Astrocyte (in vitro differentiated cells and primary cell): ENCODE data around the gene EXOSC7. TPM values are rescaled to one million over a fixed set of nuclear protein-coding genes. Genes with fewer than 3 reads are reported as not detected.
A peak's percentile ranks its signal among the peaks of the same experiment; 100 is the strongest.

Experiments
- DNase-seq: peaks from one replicate; pipeline ENCODE4 v3.0.0-alpha.2; 2010; ENCODE audit warnings: low read depth
- FAIRE-seq: peaks from 2 replicates; lab custom pipeline; 2011; peaks lifted over from hg19 to GRCh38; lab: Jason Lieb, UNC
- H2AFZ ChIP-seq: 2 replicates; pipeline ENCODE4 v1.6.0; 2012; ENCODE audit warnings: low read depth, low read length, inconsistent platforms
- H3K27ac ChIP-seq: 2 replicates; pipeline ENCODE4 v1.5.1; 2011; ENCODE audit warnings: low read depth, low read length, inconsistent platforms
- H3K27me3 ChIP-seq: 2 replicates; pipeline ENCODE4 v1.6.0; 2011; ENCODE audit warnings: low read length, inconsistent platforms; ENCODE audit not compliant: insufficient read depth
- H3K36me3 ChIP-seq: 2 replicates; pipeline ENCODE4 v1.5.1; 2011; ENCODE audit warnings: low read length, inconsistent platforms; ENCODE audit not compliant: insufficient read depth
- H3K4me1 ChIP-seq: 2 replicates; pipeline ENCODE4 v1.5.1; 2011; ENCODE audit warnings: low read length, inconsistent platforms; ENCODE audit not compliant: insufficient read depth
- H3K4me2 ChIP-seq: 2 replicates; pipeline ENCODE4 v1.6.0; 2012; ENCODE audit warnings: low read length, inconsistent platforms
- H3K4me3 ChIP-seq: 2 replicates; pipeline ENCODE4 v1.5.1; 2011; ENCODE audit warnings: low read depth, mild to moderate bottlenecking, low read length, inconsistent platforms; ENCODE audit not compliant: insufficient read depth
- H3K79me2 ChIP-seq: 2 replicates; pipeline ENCODE4 v1.6.0; 2012; ENCODE audit warnings: mild to moderate bottlenecking, low read length, inconsistent platforms; ENCODE audit not compliant: insufficient read depth
- H3K9ac ChIP-seq: 2 replicates; pipeline ENCODE4 v1.6.0; 2012; ENCODE audit warnings: mild to moderate bottlenecking, low read length, inconsistent platforms
- H3K9me3 ChIP-seq: 2 replicates; pipeline ENCODE4 v1.5.1; 2012; ENCODE audit warnings: low read depth, mild to moderate bottlenecking, low read length, inconsistent platforms; ENCODE audit not compliant: insufficient read depth
- H4K20me1 ChIP-seq: 2 replicates; pipeline ENCODE4 v1.6.0; 2012; ENCODE audit warnings: low read length, inconsistent platforms; ENCODE audit not compliant: insufficient read depth
- H3K27ac Mint-ChIP-seq: one replicate; pipeline ENCODE4 v1.8.0; 2021; ENCODE audit warnings: mild to moderate bottlenecking, mixed read lengths; ENCODE audit not compliant: unreplicated experiment
- H3K27me3 Mint-ChIP-seq: one replicate; pipeline ENCODE4 v1.8.0; 2021; ENCODE audit warnings: low read depth, mixed read lengths; ENCODE audit not compliant: unreplicated experiment
- H3K36me3 Mint-ChIP-seq: one replicate; pipeline ENCODE4 v1.8.0; 2021; ENCODE audit warnings: low read depth, mixed read lengths; ENCODE audit not compliant: unreplicated experiment
- H3K4me1 Mint-ChIP-seq: one replicate; pipeline ENCODE4 v1.8.0; 2021; ENCODE audit warnings: low read depth, mixed read lengths; ENCODE audit not compliant: unreplicated experiment
- H3K4me3 Mint-ChIP-seq: one replicate; pipeline ENCODE4 v1.8.0; 2021; ENCODE audit warnings: mild to moderate bottlenecking, moderate library complexity, mixed read lengths; ENCODE audit not compliant: unreplicated experiment
- H3K9me3 Mint-ChIP-seq: one replicate; pipeline ENCODE4 v1.8.0; 2021; ENCODE audit warnings: mild to moderate bottlenecking, mixed read lengths; ENCODE audit not compliant: unreplicated experiment
- EZH2 ChIP-seq: IDR thresholded peaks from 2 replicates; pipeline ENCODE4 v1.6.1; 2012; ENCODE audit warnings: mild to moderate bottlenecking, low read length, inconsistent platforms; ENCODE audit not compliant: insufficient read depth
- total RNA-seq: library from RNA; stranded (reverse); gene quantifications from 2 replicates; pipeline ENCODE4 v1.2.1, GENCODE V29; 2021
- TF ChIP-seq, protein P1 (sequence below): IDR thresholded peaks from 2 replicates; pipeline ENCODE4 v1.5.1; 2011; ENCODE audit warnings: low read depth, mild to moderate bottlenecking, inconsistent platforms, low read length, moderate library complexity; ENCODE audit not compliant: insufficient read depth

The EXOSC7 gene
- total RNA-seq, 1 donor from 2014 or later, result 38.6 TPM

DNA sequence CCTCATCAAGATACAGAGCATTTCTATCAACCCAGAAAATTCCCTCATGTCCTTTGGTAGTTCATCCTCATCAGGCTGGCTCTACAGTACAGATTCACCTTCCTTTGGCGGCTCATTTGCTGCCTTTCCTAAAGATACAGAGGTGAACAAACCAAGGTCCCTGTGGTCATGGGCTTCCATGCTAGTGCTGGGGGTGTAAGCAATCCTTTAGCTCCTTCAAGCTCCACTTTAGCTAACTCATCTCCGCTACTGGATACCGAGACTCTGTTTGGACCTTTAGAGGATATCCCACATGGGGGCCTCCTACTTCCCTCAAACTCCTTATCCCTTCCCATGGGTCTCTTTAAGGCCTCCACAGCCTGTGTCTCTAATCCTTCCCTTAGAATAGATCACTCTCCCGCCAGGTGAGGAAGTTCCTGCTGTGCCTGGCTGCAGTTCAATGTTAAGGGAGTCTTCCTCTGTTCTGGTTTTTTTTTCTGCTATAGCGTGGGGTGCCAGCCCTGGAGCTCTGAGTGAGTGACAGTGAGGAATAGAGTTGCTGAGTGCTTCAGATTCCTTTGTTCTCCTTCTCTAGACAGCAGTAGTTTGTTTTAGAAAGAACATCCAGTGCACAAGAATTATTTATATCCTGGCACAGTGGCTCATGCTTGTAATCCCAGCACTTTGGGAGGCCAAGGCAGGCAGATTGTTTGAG is 80.7 kb downstream of the EXOSC7 start:
- H3K27me3 Mint-ChIP-seq, result no peaks in the 10 kb centered on the region

GRCh38 chr3:45057557-45057956 is 81.5 kb downstream of the EXOSC7 start:
- no peaks in the 10 kb centered on the region for H3K79me2 ChIP-seq
- H3K4me3 ChIP-seq, result no peak overlapping the region
- H3K4me2 ChIP-seq, result no peak overlapping the region
- H3K4me3 Mint-ChIP-seq, result no peak overlapping the region
- FAIRE-seq (no peak), DNase-seq (no peak)
- no peak overlapping the region for H3K9ac ChIP-seq
- no peak overlapping the region for H2AFZ ChIP-seq
- H3K9me3 ChIP-seq, result no peaks in the 10 kb centered on the region
- H3K4me1 ChIP-seq, result peaks cover 42% of the 10 kb centered on the region
- no peaks in the 10 kb centered on the region for H4K20me1 ChIP-seq
- H3K27me3 Mint-ChIP-seq, result no peaks in the 10 kb centered on the region
- H3K9me3 Mint-ChIP-seq, result no peaks in the 10 kb centered on the region
- no peak overlapping the region for H3K27ac ChIP-seq
- H3K36me3 ChIP-seq, result no peaks in the 10 kb centered on the region
- H3K27ac Mint-ChIP-seq, result no peak overlapping the region
- peaks cover 46% of the 10 kb centered on the region for H3K4me1 Mint-ChIP-seq
- no peak for TF ChIP-seq EZH2
- TF ChIP-seq, protein P1, sequence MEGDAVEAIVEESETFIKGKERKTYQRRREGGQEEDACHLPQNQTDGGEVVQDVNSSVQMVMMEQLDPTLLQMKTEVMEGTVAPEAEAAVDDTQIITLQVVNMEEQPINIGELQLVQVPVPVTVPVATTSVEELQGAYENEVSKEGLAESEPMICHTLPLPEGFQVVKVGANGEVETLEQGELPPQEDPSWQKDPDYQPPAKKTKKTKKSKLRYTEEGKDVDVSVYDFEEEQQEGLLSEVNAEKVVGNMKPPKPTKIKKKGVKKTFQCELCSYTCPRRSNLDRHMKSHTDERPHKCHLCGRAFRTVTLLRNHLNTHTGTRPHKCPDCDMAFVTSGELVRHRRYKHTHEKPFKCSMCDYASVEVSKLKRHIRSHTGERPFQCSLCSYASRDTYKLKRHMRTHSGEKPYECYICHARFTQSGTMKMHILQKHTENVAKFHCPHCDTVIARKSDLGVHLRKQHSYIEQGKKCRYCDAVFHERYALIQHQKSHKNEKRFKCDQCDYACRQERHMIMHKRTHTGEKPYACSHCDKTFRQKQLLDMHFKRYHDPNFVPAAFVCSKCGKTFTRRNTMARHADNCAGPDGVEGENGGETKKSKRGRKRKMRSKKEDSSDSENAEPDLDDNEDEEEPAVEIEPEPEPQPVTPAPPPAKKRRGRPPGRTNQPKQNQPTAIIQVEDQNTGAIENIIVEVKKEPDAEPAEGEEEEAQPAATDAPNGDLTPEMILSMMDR, result no peak
- no peaks in the 10 kb centered on the region for H3K27me3 ChIP-seq
- no peaks in the 10 kb centered on the region for H3K36me3 Mint-ChIP-seq

More for the DNA sequence above, 80.7 kb downstream of the EXOSC7 start:
- H3K4me3 Mint-ChIP-seq, result no peak overlapping the region
- no peak overlapping the region for H2AFZ ChIP-seq
- peak overlapping the region; percentile 84 for H3K27ac Mint-ChIP-seq
- FAIRE-seq (no peak), DNase-seq (peak; percentile 35)
- H3K36me3 ChIP-seq, result no peaks in the 10 kb centered on the region
- H3K27me3 ChIP-seq, result no peaks in the 10 kb centered on the region
- no peak overlapping the region for H3K9ac ChIP-seq
- H3K79me2 ChIP-seq, result no peaks in the 10 kb centered on the region
- H3K4me3 ChIP-seq, result no peak overlapping the region
- H3K4me1 ChIP-seq, result peaks cover 42% of the 10 kb centered on the region
- H3K9me3 ChIP-seq, result no peaks in the 10 kb centered on the region
- peaks cover 46% of the 10 kb centered on the region for H3K4me1 Mint-ChIP-seq
- H3K27ac ChIP-seq, result no peak overlapping the region
- no peak overlapping the region for H3K4me2 ChIP-seq
- TF ChIP-seq, protein P1, result no peak
- no peak for TF ChIP-seq EZH2
- H4K20me1 ChIP-seq, result no peaks in the 10 kb centered on the region
- H3K36me3 Mint-ChIP-seq, result no peaks in the 10 kb centered on the region
- H3K9me3 Mint-ChIP-seq, result no peaks in the 10 kb centered on the region

DNA sequence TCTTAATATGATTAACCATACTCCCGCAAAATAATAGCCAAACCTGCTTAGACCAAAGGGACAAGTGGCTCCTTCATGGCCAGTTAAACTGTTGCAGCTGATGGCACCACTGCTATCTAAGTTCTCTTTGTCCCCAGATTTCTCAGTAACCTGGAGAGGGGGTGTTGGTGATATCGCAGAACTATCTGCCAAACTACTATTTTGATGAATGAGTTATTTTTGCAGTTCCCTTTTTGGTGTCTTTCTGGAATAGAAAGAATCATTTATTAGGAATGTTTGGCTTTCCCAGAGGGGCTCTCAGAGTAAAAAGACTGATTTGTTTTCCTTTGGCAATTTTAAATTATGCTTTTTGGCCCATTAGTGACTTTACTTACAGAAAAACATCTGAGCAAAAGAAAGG is 83.1 kb downstream of the EXOSC7 start:
- no peak for TF ChIP-seq EZH2
- TF ChIP-seq, protein P1, result no peak
- no peak overlapping the region for H3K4me2 ChIP-seq
- H3K9me3 ChIP-seq, result no peaks in the 10 kb centered on the region
- H3K27me3 Mint-ChIP-seq, result no peaks in the 10 kb centered on the region
- no peak overlapping the region for H3K27ac Mint-ChIP-seq
- no peak overlapping the region for H3K9ac ChIP-seq
- no peaks in the 10 kb centered on the region for H3K79me2 ChIP-seq
- no peak overlapping the region for H3K27ac ChIP-seq
- H4K20me1 ChIP-seq, result no peaks in the 10 kb centered on the region
- no peaks in the 10 kb centered on the region for H3K9me3 Mint-ChIP-seq
- H2AFZ ChIP-seq, result no peak overlapping the region
- H3K4me3 ChIP-seq, result no peak overlapping the region
- H3K4me3 Mint-ChIP-seq, result no peak overlapping the region
- peaks cover 40% of the 10 kb centered on the region for H3K4me1 ChIP-seq
- H3K36me3 Mint-ChIP-seq, result no peaks in the 10 kb centered on the region
- peaks cover 38% of the 10 kb centered on the region for H3K4me1 Mint-ChIP-seq
- FAIRE-seq (peak; percentile 32), DNase-seq (peak; percentile 23)
- no peaks in the 10 kb centered on the region for H3K27me3 ChIP-seq
- no peaks in the 10 kb centered on the region for H3K36me3 ChIP-seq
